Spleen (tissue), 11 donors: Measurements from ENCODE around the gene BMP2. TPM values are rescaled to one million over a fixed set of nuclear protein-coding genes. Genes with fewer than 3 reads are reported as not detected.
A peak's percentile ranks its signal among the peaks of the same experiment; 100 is the strongest.

ENCODE experiments used
- DNase-seq: peaks from one replicate; pipeline ENCODE4 v3.0.0-alpha.2; 2020
- H3K27ac ChIP-seq, 8 donors: fragments of 200-600 bp; sonication (generic) in 7 of 8; 1 replicate in 4 of 8; 2 replicates in 4 of 8; pipeline versions ENCODE4 v1.5.0 to v1.8.0; 2016 to 2021; ENCODE audit warnings: inconsistent platforms in 4 of 8, mild to moderate bottlenecking in 4 of 8, moderate library complexity in 1 of 8
- H3K27me3 ChIP-seq, 7 donors: fragments of 200-600 bp; sonication (generic) in 6 of 7; replicated peaks in 1 of 7; 1 replicate in 4 of 7; 2 replicates in 3 of 7; pipeline versions ENCODE4 v1.5.0 to v1.8.0; 2016 to 2021; ENCODE audit warnings: inconsistent platforms in 3 of 7, mild to moderate bottlenecking in 1 of 7
- H3K36me3 ChIP-seq, 6 donors: fragments of 200-600 bp; sonication (generic) in 5 of 6; 1 replicate in 4 of 6; 2 replicates in 2 of 6; pipeline versions ENCODE4 v1.5.0 to v1.8.0; 2016 to 2021; ENCODE audit warnings: inconsistent platforms in 2 of 6
- H3K4me1 ChIP-seq, 6 donors: fragments of 200-600 bp; sonication (generic) in 5 of 6; 1 replicate in 3 of 6; 2 replicates in 3 of 6; pipeline versions ENCODE4 v1.5.0 to v1.8.0; 2016 to 2021; ENCODE audit warnings: inconsistent platforms in 3 of 6
- H3K4me3 ChIP-seq, 8 donors: fragments of 200-600 bp; sonication (generic) in 7 of 8; 1 replicate in 4 of 8; 2 replicates in 4 of 8; pipeline versions ENCODE4 v1.5.0 to v1.8.0; 2016 to 2021; ENCODE audit warnings: inconsistent platforms in 4 of 8, mild to moderate bottlenecking in 4 of 8, moderate library complexity in 2 of 8
- H3K9me3 ChIP-seq, 8 donors: fragments of 200-600 bp; sonication (generic) in 7 of 8; 1 replicate in 4 of 8; 2 replicates in 4 of 8; pipeline versions ENCODE4 v1.5.0 to v1.8.0; 2016 to 2021; ENCODE audit warnings: inconsistent platforms in 4 of 8
- CTCF ChIP-seq, 11 experiments: fragments of 200-600 bp in 7 of 11; fragments of 450-650 bp in 4 of 11; sonication (generic) in 4 of 11; IDR thresholded peaks in 8 of 11; conservative IDR thresholded peaks in 3 of 11; 1 replicate in 7 of 11; 2 replicates in 4 of 11; pipeline versions ENCODE4 v1.4.0 to v1.8.0; 2016 to 2021; ENCODE audit warnings: antibody characterized with exemption in 11 of 11, inconsistent platforms in 4 of 11, mild to moderate bottlenecking in 1 of 11
- POLR2A ChIP-seq, 3 donors: fragments of 450-650 bp; IDR thresholded peaks; one replicate each; pipeline ENCODE4 v1.5.1; 2017; ENCODE audit warnings: antibody characterized with exemption in 3 of 3, mild to moderate bottlenecking in 1 of 3
- POLR2AphosphoS5 ChIP-seq, 3 donors: sonication (generic); formaldehyde crosslinking; IDR thresholded peaks; one replicate each; pipeline ENCODE4 v1.5.1; 2017; ENCODE audit warnings: antibody characterized with exemption in 3 of 3
- WGBS, 5 donors: extraction: QIAGEN DNeasy Blood & Tissue Kit in 3 of 5; methylation state at CpG; one replicate each; pipeline versions ENCODE4 v1.1.5 to v1.1.7; 2013 to 2018; 5-methylcytosine and 5-hydroxymethylcytosine counted together
- intact Hi-C: fragments of 100-400 bp; cut with DNase I; formaldehyde crosslinking; loops from one replicate; pipeline ENCODE4 v1.15.0; 2023; ENCODE audit warnings: low total_unique reads
- polyA plus RNA-seq, 3 donors: library from polyadenylated mRNA; stranded (reverse); fragments of 200-250 nt; gene quantifications; one replicate each; pipeline ENCODE4 v1.2.1, GENCODE V29; 2013
- total RNA-seq, 7 donors: library from RNA; depleted of rRNA in 3 of 7; stranded (reverse); fragments of >200 nt in 3 of 7; fragmentation: NEBNext Ultra II Directional in 4 of 7; extraction: Animal tissue kit (Norgen Biotek cat#: 25700) in 4 of 7; gene quantifications; one replicate each; pipeline versions ENCODE4 v1.1.0 to v1.2.1, GENCODE V29; 2016 to 2021
- donor health status: healthy with polysubstance abuse.
- donor health status: DM: no; HTN: no; CAD: no; lungs with moderate emphysema.
- donor health status: DM: no; HTN: no; CAD: no.
- donor health status: Bipolar disorder and iron deficiency.
- donor health status: healthy.
- donor health status: DM: no; HTN: no; CAD: no.
- donor health status: DM: yes; HTN: yes; CAD: no.

BMP2 gene
- total and polyA plus RNA-seq, 10 donors: 1.7 to 30.1 (median 15.0) TPM

- Histone ChIP-seq H3K4me3 (no peak overlapping the region), H3K36me3 (no peaks in the 10 kb centered on the region), H3K27me3 (peaks cover 0 to 7% (median 0%) of the 10 kb centered on the region in 7 donors), H3K27ac (peak overlapping the region in 4 of 8 donors; percentile 29 to 55 (median 40)), H3K4me1 (peaks cover 0 to 8% (median 0%) of the 10 kb centered on the region in 6 donors), H3K9me3 (peaks cover 0 to under 1% (median 0%) of the 10 kb centered on the region in 8 donors)
- DNase-seq: no peak
- TF ChIP-seq POLR2A (IDR thresholded peaks at IDR 0.05): no peak
- no peak for TF ChIP-seq CTCF (IDR thresholded peaks at IDR 0.05 in 8 of 11, conservative IDR thresholded peaks at IDR 0.05 in 3 of 11)
- no peak for TF ChIP-seq POLR2AphosphoS5 (IDR thresholded peaks at IDR 0.05)
- intact Hi-C loops: no loop called here
- 34 to 55% (median 53%) methylated on average over 6 of the region's 6 CpGs for WGBS, 5 donors
These were observed 44.0 kb downstream of the BMP2 start for GRCh38 chr20:6811262-6812035.

GRCh38 chr20:6812530-6812929 is 45.0 kb downstream of the BMP2 start:
- WGBS, 5 donors: 58 to 67% (median 60%) methylated on average over 6 of the region's 6 CpGs
- no peak for TF ChIP-seq POLR2A (IDR thresholded peaks at IDR 0.05)
- TF ChIP-seq POLR2AphosphoS5 (IDR thresholded peaks at IDR 0.05): no peak
- no peak for TF ChIP-seq CTCF (IDR thresholded peaks at IDR 0.05 in 8 of 11, conservative IDR thresholded peaks at IDR 0.05 in 3 of 11)
- DNase-seq: no peak
- H3K9me3 ChIP-seq: no peaks in the 10 kb centered on the region
- no peak overlapping the region for H3K27ac ChIP-seq
- H3K27me3 ChIP-seq: peaks cover 0 to 7% (median 0%) of the 10 kb centered on the region in 7 donors
- intact Hi-C loops: no loop called here
- H3K4me1 ChIP-seq: peaks cover 0 to 8% (median 0%) of the 10 kb centered on the region in 6 donors
- no peak overlapping the region for H3K4me3 ChIP-seq
- H3K36me3 ChIP-seq: no peaks in the 10 kb centered on the region

- intact Hi-C loops: no loop called here
- no peaks in the 10 kb centered on the region for H3K9me3 ChIP-seq
- no peak overlapping the region for H3K27ac ChIP-seq
- peaks cover 0 to 7% (median 0%) of the 10 kb centered on the region in 7 donors for H3K27me3 ChIP-seq
- no peaks in the 10 kb centered on the region for H3K36me3 ChIP-seq
- H3K4me3 ChIP-seq: no peak overlapping the region
- H3K4me1 ChIP-seq: peaks cover 0 to 8% (median 0%) of the 10 kb centered on the region in 6 donors
- no peak for DNase-seq
- WGBS, 5 donors: 55 to 63% (median 56%) methylated on average over 4 of the region's 4 CpGs
- TF ChIP-seq CTCF (IDR thresholded peaks at IDR 0.05 in 8 of 11, conservative IDR thresholded peaks at IDR 0.05 in 3 of 11) (no peak), POLR2AphosphoS5 (IDR thresholded peaks at IDR 0.05) (no peak), POLR2A (IDR thresholded peaks at IDR 0.05) (no peak)
These were observed 47.5 kb downstream of the BMP2 start for GRCh38 chr20:6814945-6815344.

- TF ChIP-seq POLR2AphosphoS5 (IDR thresholded peaks at IDR 0.05) (no peak), POLR2A (IDR thresholded peaks at IDR 0.05) (no peak), CTCF (IDR thresholded peaks at IDR 0.05 in 8 of 11, conservative IDR thresholded peaks at IDR 0.05 in 3 of 11) (no peak)
- Histone ChIP-seq H3K4me3 (no peak overlapping the region), H3K27me3 (no peaks in the 10 kb centered on the region), H3K9me3 (no peaks in the 10 kb centered on the region), H3K36me3 (no peaks in the 10 kb centered on the region), H3K27ac (no peak overlapping the region), H3K4me1 (no peaks in the 10 kb centered on the region)
- intact Hi-C loops: no loop called here
- 58 to 77% (median 67%) methylated on average over 7 of the region's 7 CpGs for WGBS, 5 donors
- no peak for DNase-seq
These were observed 50.7 kb downstream of the BMP2 start for GRCh38 chr20:6818033-6818808.
